Suprapubic skin (tissue), 3 donors: ENCODE results near the gene PTPRD.

Experiments used
- POLR2A ChIP-seq, 2 donors: fragments of 450-650 bp; IDR thresholded peaks; one replicate each; pipeline ENCODE4 v1.6.1; 2017; ENCODE audit warnings: antibody characterized with exemption in 2 of 2, mild to moderate bottlenecking in 2 of 2, moderate library complexity in 2 of 2
- TF ChIP-seq, protein P1 (sequence below), 2 donors: fragments of 200-600 bp in 1 of 2; fragments of 450-650 bp in 1 of 2; sonication (generic) in 1 of 2; IDR thresholded peaks; one replicate each; pipeline ENCODE4 v1.5.1; 2016 to 2019; ENCODE audit warnings: antibody characterized with exemption in 2 of 2, mild to moderate bottlenecking in 1 of 2, moderate library complexity in 1 of 2

DNA sequence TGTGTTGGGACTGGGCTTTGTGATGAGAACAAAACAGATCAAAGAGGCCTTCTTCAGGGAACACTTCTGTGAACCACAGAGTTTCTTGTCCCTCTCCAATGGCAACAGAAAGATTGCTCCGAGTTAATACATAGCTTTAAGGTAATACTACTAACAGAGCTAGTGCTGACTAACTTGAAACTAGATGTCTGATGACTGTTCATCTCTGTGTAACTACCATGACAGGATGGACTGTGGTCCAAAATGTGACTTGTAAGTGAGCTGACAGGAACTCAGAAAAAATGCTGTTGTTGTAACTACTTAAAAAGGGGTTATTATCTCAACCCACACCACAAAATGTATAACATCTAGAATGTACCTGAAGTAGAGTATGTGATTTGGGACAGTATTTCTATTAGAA is 2183.0 kb downstream of the PTPRD start:
- TF ChIP-seq, protein P1, sequence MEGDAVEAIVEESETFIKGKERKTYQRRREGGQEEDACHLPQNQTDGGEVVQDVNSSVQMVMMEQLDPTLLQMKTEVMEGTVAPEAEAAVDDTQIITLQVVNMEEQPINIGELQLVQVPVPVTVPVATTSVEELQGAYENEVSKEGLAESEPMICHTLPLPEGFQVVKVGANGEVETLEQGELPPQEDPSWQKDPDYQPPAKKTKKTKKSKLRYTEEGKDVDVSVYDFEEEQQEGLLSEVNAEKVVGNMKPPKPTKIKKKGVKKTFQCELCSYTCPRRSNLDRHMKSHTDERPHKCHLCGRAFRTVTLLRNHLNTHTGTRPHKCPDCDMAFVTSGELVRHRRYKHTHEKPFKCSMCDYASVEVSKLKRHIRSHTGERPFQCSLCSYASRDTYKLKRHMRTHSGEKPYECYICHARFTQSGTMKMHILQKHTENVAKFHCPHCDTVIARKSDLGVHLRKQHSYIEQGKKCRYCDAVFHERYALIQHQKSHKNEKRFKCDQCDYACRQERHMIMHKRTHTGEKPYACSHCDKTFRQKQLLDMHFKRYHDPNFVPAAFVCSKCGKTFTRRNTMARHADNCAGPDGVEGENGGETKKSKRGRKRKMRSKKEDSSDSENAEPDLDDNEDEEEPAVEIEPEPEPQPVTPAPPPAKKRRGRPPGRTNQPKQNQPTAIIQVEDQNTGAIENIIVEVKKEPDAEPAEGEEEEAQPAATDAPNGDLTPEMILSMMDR (IDR thresholded peaks at IDR 0.05) = no peak
- TF ChIP-seq POLR2A (IDR thresholded peaks at IDR 0.05) = no peak
